Neural cell (in vitro differentiated cells): ENCODE measurements around the gene CTNNA2.

Experiments used
- CTCF ChIP-seq: fragments of 450-650 bp; IDR thresholded peaks from 2 replicates; pipeline ENCODE4 v1.5.1; 2014; ENCODE audit warnings: antibody characterized with exemption, mild to moderate bottlenecking, moderate library complexity; ENCODE audit not compliant: poor library complexity, severe bottlenecking
- EP300 ChIP-seq: fragments of 450-650 bp; conservative IDR thresholded peaks from 2 replicates; pipeline ENCODE4 v1.6.1; 2014; ENCODE audit warnings: antibody characterized with exemption, mild to moderate bottlenecking, moderate library complexity; ENCODE audit not compliant: poor library complexity, severe bottlenecking
- EZH2 ChIP-seq: fragments of 200-600, 300-800 bp; shearing (Covaris generic), sonication (generic); IDR thresholded peaks from 2 replicates; pipeline ENCODE4 v1.6.1; 2014; ENCODE audit warnings: antibody characterized with exemption, low read length, borderline replicate concordance, mild to moderate bottlenecking; ENCODE audit not compliant: insufficient read depth, poor library complexity, severe bottlenecking
- POLR2AphosphoS5 ChIP-seq: IDR thresholded peaks from 2 replicates; pipeline ENCODE4 v1.6.1; 2012
- REST ChIP-seq: IDR thresholded peaks from 2 replicates; pipeline ENCODE4 v1.6.1; 2012; ENCODE audit warnings: borderline replicate concordance
- SMC3 ChIP-seq: fragments of 450-650 bp; conservative IDR thresholded peaks from 2 replicates; pipeline ENCODE4 v1.6.1; 2014; ENCODE audit warnings: antibody characterized with exemption, mild to moderate bottlenecking, moderate library complexity; ENCODE audit not compliant: poor library complexity
- TAF1 ChIP-seq: IDR thresholded peaks from 2 replicates; pipeline ENCODE4 v1.6.1; 2012; ENCODE audit warnings: low read depth

- TF ChIP-seq EZH2 (no peak), CTCF (no peak), TAF1 (no peak), POLR2AphosphoS5 (no peak), EP300 (no peak), REST (no peak), SMC3 (no peak)
Measured at GRCh38 chr2:79994161-79994560, 481.3 kb downstream of the CTNNA2 start.
